ENCODE measurements around the gene CAMK2D.

The CAMK2D gene

GRCh38 chr4:113550510-113550909 lies 211.0 kb downstream of the CAMK2D start:
- DNase-seq, result no peak
- Histone ChIP-seq H3K9me3 (ENCODE audit: severe bottlenecking) (no peaks in the 10 kb centered on the region), H3K27ac (no peak overlapping the region), H3K27me3 (ENCODE audit: insufficient read depth, low read depth, severe bottlenecking) (no peaks in the 10 kb centered on the region), H3K36me3 (no peaks in the 10 kb centered on the region), H3K4me3 (ENCODE audit: low read depth, low read length) (no peak overlapping the region)
- no peak for TF ChIP-seq CTCF (IDR thresholded peaks at IDR 0.05; ENCODE audit: low read depth, low read length)

- Histone ChIP-seq H3K9me3 (ENCODE audit: severe bottlenecking) (no peaks in the 10 kb centered on the region), H3K36me3 (no peaks in the 10 kb centered on the region), H3K4me3 (ENCODE audit: low read depth, low read length) (no peak overlapping the region), H3K27me3 (ENCODE audit: insufficient read depth, low read depth, severe bottlenecking) (no peaks in the 10 kb centered on the region), H3K27ac (no peak overlapping the region)
- no peak for DNase-seq
- TF ChIP-seq CTCF (IDR thresholded peaks at IDR 0.05; ENCODE audit: low read depth, low read length), result no peak
Observed at GRCh38 chr4:113548303-113548702, 213.2 kb downstream of the CAMK2D start.

GRCh38 chr4:113547487-113548042 lies 214.0 kb downstream of the CAMK2D start:
- Histone ChIP-seq H3K27me3 (ENCODE audit: insufficient read depth, low read depth, severe bottlenecking) (no peaks in the 10 kb centered on the region), H3K27ac (no peak overlapping the region), H3K4me3 (ENCODE audit: low read depth, low read length) (no peak overlapping the region), H3K36me3 (no peaks in the 10 kb centered on the region), H3K9me3 (ENCODE audit: severe bottlenecking) (no peaks in the 10 kb centered on the region)
- DNase-seq, result peak; percentile 96
- TF ChIP-seq CTCF (IDR thresholded peaks at IDR 0.05; ENCODE audit: low read depth, low read length), result peak; percentile 98

GRCh38 chr4:113541933-113542332 lies 219.6 kb downstream of the CAMK2D start:
- H3K36me3 ChIP-seq, result no peaks in the 10 kb centered on the region
- H3K27me3 ChIP-seq (ENCODE audit: insufficient read depth, low read depth, severe bottlenecking), result no peaks in the 10 kb centered on the region
- no peak for TF ChIP-seq CTCF (IDR thresholded peaks at IDR 0.05; ENCODE audit: low read depth, low read length)
- no peaks in the 10 kb centered on the region for H3K9me3 ChIP-seq (ENCODE audit: severe bottlenecking)
- no peak overlapping the region for H3K27ac ChIP-seq
- H3K4me3 ChIP-seq (ENCODE audit: low read depth, low read length), result no peak overlapping the region
- DNase-seq, result no peak

DNA sequence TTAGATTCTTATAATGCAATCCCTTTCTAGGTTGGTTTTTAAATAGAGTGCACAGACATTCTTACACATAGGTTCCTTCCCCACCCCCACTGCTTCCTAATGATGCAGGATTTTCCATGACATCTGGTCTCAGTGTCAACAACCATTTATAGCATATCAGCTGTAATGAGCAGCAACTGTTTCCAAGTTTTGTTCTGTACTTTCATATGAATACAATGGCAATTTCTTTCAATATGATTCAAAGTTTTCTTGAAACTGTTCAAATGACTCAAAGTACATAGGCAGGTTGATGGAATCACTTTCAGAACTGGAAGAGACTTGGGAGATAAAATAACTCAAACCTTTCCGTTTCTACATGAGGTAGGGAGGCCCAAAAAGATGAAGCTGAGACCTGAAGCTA lies 220.7 kb downstream of the CAMK2D start:
- Histone ChIP-seq H3K27ac (no peak overlapping the region), H3K9me3 (ENCODE audit: severe bottlenecking) (no peaks in the 10 kb centered on the region), H3K4me3 (ENCODE audit: low read depth, low read length) (no peak overlapping the region), H3K27me3 (ENCODE audit: insufficient read depth, low read depth, severe bottlenecking) (no peaks in the 10 kb centered on the region), H3K36me3 (no peaks in the 10 kb centered on the region; the same call in 1 of the 2 replicates)
- no peak for DNase-seq
- TF ChIP-seq CTCF (IDR thresholded peaks at IDR 0.05; ENCODE audit: low read depth, low read length), result no peak

DNA sequence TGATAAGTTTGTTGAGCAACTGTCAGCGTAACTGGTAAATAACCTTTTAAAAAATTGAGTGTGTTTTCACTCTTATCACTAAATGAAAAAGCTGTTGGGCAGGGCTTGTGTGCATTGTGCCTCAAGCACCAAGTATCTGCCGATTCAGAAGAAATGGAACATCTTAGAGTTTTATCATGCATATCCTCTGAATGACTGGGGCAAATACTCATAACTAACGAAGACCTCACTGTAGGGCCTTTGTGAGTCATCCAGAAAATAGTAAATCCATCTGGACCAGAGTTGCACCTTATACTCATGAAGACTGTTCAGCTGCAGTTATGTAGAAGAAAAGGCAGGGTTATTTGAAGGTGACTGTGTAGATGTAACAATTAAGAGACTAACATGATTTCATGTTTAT lies 222.1 kb downstream of the CAMK2D start:
- H3K9me3 ChIP-seq (ENCODE audit: severe bottlenecking), result no peaks in the 10 kb centered on the region
- no peak overlapping the region for H3K27ac ChIP-seq
- no peak for DNase-seq
- H3K4me3 ChIP-seq (ENCODE audit: low read depth, low read length), result no peak overlapping the region
- no peaks in the 10 kb centered on the region for H3K27me3 ChIP-seq (ENCODE audit: insufficient read depth, low read depth, severe bottlenecking)
- no peaks in the 10 kb centered on the region; the same call in 1 of the 2 replicates for H3K36me3 ChIP-seq
- TF ChIP-seq CTCF (IDR thresholded peaks at IDR 0.05; ENCODE audit: low read depth, low read length), result no peak

Data from WERI-Rb-1 (cell line).